B cell (primary cell): ENCODE measurements around the gene REELD1. TPM values are rescaled to one million over a fixed set of nuclear protein-coding genes. Genes with fewer than 3 reads are reported as not detected.

Experiments
- ATAC-seq: fragments of 200-7000 bp; cut with Tn5 transposase; one replicate; pipeline ENCODE4 v1.10.0; 2021; ENCODE audit warnings: low read depth, mild to moderate bottlenecking, moderate number of reproducible peaks, moderate library complexity
- CTCF ChIA-PET: fragments of 350-600 bp; sonication (Branson Sonifier 250); formaldehyde crosslinking; loops from one replicate; lab custom pipeline; 2021; ENCODE audit warnings: antibody characterized with exemption, inconsistent platforms; lab: Charles Lee
- POLR2A ChIA-PET: fragments of 350-600 bp; sonication (Branson Sonifier 250); formaldehyde crosslinking; loops from one replicate; lab custom pipeline; 2021; ENCODE audit warnings: antibody characterized with exemption; lab: Charles Lee
- DNase-seq: peaks from one replicate; pipeline ENCODE4 v3.0.0; 2013
- H2AFZ ChIP-seq: 2 replicates; pipeline ENCODE4 v1.6.1; 2012; ENCODE audit warnings: mild to moderate bottlenecking, low read depth, low read length; ENCODE audit not compliant: insufficient read depth, poor library complexity, severe bottlenecking
- H3K27ac ChIP-seq, 2 donors: 1 replicate in 1 of 2; 2 replicates in 1 of 2; pipeline ENCODE4 v1.5.1; 2012 to 2013; ENCODE audit warnings: low read length in 2 of 2, mild to moderate bottlenecking in 2 of 2, moderate library complexity in 1 of 2
- H3K27me3 ChIP-seq, 4 experiments: fragments of 200-600 bp in 1 of 4; sonication (generic) in 1 of 4; replicated peaks in 1 of 4; 1 replicate in 2 of 4; 2 replicates in 2 of 4; pipeline versions ENCODE4 v1.6.1 to v1.7.0; 2013 to 2016; ENCODE audit warnings: low read length in 3 of 4, mild to moderate bottlenecking in 2 of 4, mixed read lengths in 1 of 4, moderate library complexity in 1 of 4; ENCODE audit not compliant: insufficient read depth in 4 of 4, control insufficient read depth in 3 of 4; ENCODE audit errors: control extremely low read depth in 1 of 4
- H3K36me3 ChIP-seq, 2 experiments: replicated peaks in 1 of 2; 1 replicate in 1 of 2; 2 replicates in 1 of 2; pipeline versions ENCODE4 v1.6.1 to v1.7.1; 2013; ENCODE audit warnings: low read length in 1 of 2; ENCODE audit not compliant: insufficient read depth in 2 of 2, control insufficient read depth in 1 of 2; ENCODE audit errors: control extremely low read depth in 1 of 2, extremely low read depth in 1 of 2
- H3K4me1 ChIP-seq, 2 donors: fragments of 200-600 bp in 1 of 2; sonication (generic) in 1 of 2; 1 replicate in 1 of 2; 2 replicates in 1 of 2; pipeline versions ENCODE4 v1.5.1 to v1.6.1; 2013 to 2017; ENCODE audit warnings: low read length in 2 of 2; ENCODE audit not compliant: control insufficient read depth in 2 of 2, insufficient read depth in 2 of 2
- H3K4me2 ChIP-seq: replicated peaks from 2 replicates; pipeline ENCODE3; 2012; ENCODE audit warnings: mild to moderate bottlenecking, low read depth, low read length; ENCODE audit not compliant: poor library complexity, severe bottlenecking
- H3K4me3 ChIP-seq, 5 experiments: fragments of 200-600 bp in 1 of 5; sonication (generic) in 1 of 5; 1 replicate in 3 of 5; 2 replicates in 2 of 5; pipeline versions ENCODE4 v1.5.1 to v1.7.0; 2011 to 2016; ENCODE audit warnings: low read length in 4 of 5, mild to moderate bottlenecking in 4 of 5, low read depth in 2 of 5, control low read depth in 1 of 5, moderate library complexity in 1 of 5; ENCODE audit not compliant: insufficient read depth in 1 of 5; ENCODE audit errors: control extremely low read depth in 1 of 5, extremely low read depth in 1 of 5
- H3K79me2 ChIP-seq: fragments of 200-600 bp; sonication (generic); one replicate; pipeline ENCODE4 v1.6.0; 2016; ENCODE audit warnings: low read length; ENCODE audit not compliant: control insufficient read depth, insufficient read depth
- H3K9ac ChIP-seq: fragments of 200-600 bp; sonication (generic); 2 replicates; pipeline ENCODE4 v1.6.1; 2017; ENCODE audit warnings: mild to moderate bottlenecking, low read length, moderate library complexity
- H3K9me3 ChIP-seq, 3 donors: one replicate each; pipeline versions ENCODE4 v1.6.1 to v1.7.1; 2013; ENCODE audit warnings: low read length in 2 of 3; ENCODE audit not compliant: control insufficient read depth in 2 of 3, insufficient read depth in 1 of 3; ENCODE audit errors: control extremely low read depth in 1 of 3
- H4K20me1 ChIP-seq: 2 replicates; pipeline ENCODE4 v1.6.0; 2012; ENCODE audit warnings: mild to moderate bottlenecking, low read length; ENCODE audit not compliant: insufficient read depth, control insufficient read depth, poor library complexity, severe bottlenecking
- H3K27ac Mint-ChIP-seq: one replicate; pipeline ENCODE4 v1.8.0; 2021; ENCODE audit warnings: mixed read lengths
- H3K27me3 Mint-ChIP-seq: one replicate; pipeline ENCODE4 v1.8.0; 2021; ENCODE audit warnings: mixed read lengths
- H3K4me1 Mint-ChIP-seq: one replicate; pipeline ENCODE4 v1.8.0; 2021; ENCODE audit warnings: mixed read lengths
- H3K4me3 Mint-ChIP-seq: one replicate; pipeline ENCODE4 v1.8.0; 2021; ENCODE audit warnings: mixed read lengths
- H3K9me3 Mint-ChIP-seq: one replicate; pipeline ENCODE4 v1.8.0; 2022; ENCODE audit warnings: mixed read lengths; ENCODE audit not compliant: insufficient read depth
- CTCF ChIP-seq: fragments of 200-600 bp; IDR thresholded peaks from one replicate; pipeline ENCODE4 v1.8.0; 2022; ENCODE audit warnings: antibody characterized with exemption, mild to moderate bottlenecking
- EZH2 ChIP-seq: IDR thresholded peaks from 2 replicates; pipeline ENCODE4 v1.6.1; 2012; ENCODE audit warnings: borderline replicate concordance, low read depth, mild to moderate bottlenecking, moderate library complexity, low read length; ENCODE audit not compliant: insufficient read depth, poor library complexity, severe bottlenecking
- WGBS: methylation state at CpG from one replicate; pipeline ENCODE4 v1.1.5; 2013; ENCODE audit warnings: missing lambda C conversion rate; ENCODE audit not compliant: insufficient coverage; 5-methylcytosine and 5-hydroxymethylcytosine counted together
- intact Hi-C: fragments of 100-400 bp; cut with micrococcal nuclease; formaldehyde crosslinking; loops from one replicate; pipeline ENCODE4 v1.10.0; 2022
- polyA plus RNA-seq: library from polyadenylated mRNA; depleted of rRNA; stranded (reverse); fragments of >200 nt; gene quantifications from 2 replicates; pipeline ENCODE4 v1.2.3, GENCODE V29; 2012
- total RNA-seq, 2 donors: library from RNA; stranded (reverse); fragments of 120-200 nt in 1 of 2; gene quantifications; 1 replicate in 1 of 2; 2 replicates in 1 of 2; pipeline versions ENCODE4 v1.2.3 to v1.2.4, GENCODE V29; 2013 to 2022

The REELD1 gene
- total and polyA plus RNA-seq, 2 donors (not counting 1 experiment from before 2014, with no cell fraction given): 2.6 to 7.8 TPM

- H3K4me2 ChIP-seq: peak within 1 kb of the TSS; percentile 80
- Mint-ChIP-seq H3K9me3 (no peaks in the 10 kb centered on the region), H3K4me3 (peak within 1 kb of the TSS; percentile 85), H3K27me3 (no peaks in the 10 kb centered on the region), H3K4me1 (peaks cover 48% of the 10 kb centered on the region), H3K27ac (peak within 1 kb of the TSS; percentile 95)
- ChIA-PET CTCF (no interaction called here), POLR2A (no interaction called here)
- peak within 1 kb of the TSS; percentile 91 for H2AFZ ChIP-seq
- no peaks in the 10 kb centered on the region for H3K27me3 ChIP-seq
- peaks cover 56% of the 10 kb centered on the region for H3K79me2 ChIP-seq
- peak within 1 kb of the TSS; percentile 92 for H3K9ac ChIP-seq
- H3K9me3 ChIP-seq: no peaks in the 10 kb centered on the region
- H3K27ac ChIP-seq: peak within 1 kb of the TSS; percentile 73 to 87
- ATAC-seq (peak; percentile 93), DNase-seq (peak; percentile 90)
- intact Hi-C loops: loop anchor here (1.0 to 10.0 kb wide), 8 partner anchors 63 to 991 kb away; partner anchors contain the start of genes MMAA, OTUD4, SLC10A7 and ZNF827
- peaks cover 13% of the 10 kb centered on the region for H4K20me1 ChIP-seq
- peaks cover 17 to 36% of the 10 kb centered on the region in 2 donors for H3K4me1 ChIP-seq
- under 1% methylated on average over 69 of the region's 75 CpGs for WGBS
- peaks cover 0 to under 1% of the 10 kb centered on the region in 2 experiments for H3K36me3 ChIP-seq
- no peak for TF ChIP-seq CTCF
- no peak for TF ChIP-seq EZH2
- peak within 1 kb of the TSS; percentile 66 to 94 (median 85) for H3K4me3 ChIP-seq
Observed at GRCh38 chr4:146175541-146176453, 38.5 kb upstream of the REELD1 start, which contains the start of gene LSM6. Gene LSM6, plus strand, starts transcription at chr4:146175718. Its CDS starts 7,204 bp downstream, at chr4:146182922.
